Measurements from ENCODE around the gene FAM13C.

FAM13C gene

DNA sequence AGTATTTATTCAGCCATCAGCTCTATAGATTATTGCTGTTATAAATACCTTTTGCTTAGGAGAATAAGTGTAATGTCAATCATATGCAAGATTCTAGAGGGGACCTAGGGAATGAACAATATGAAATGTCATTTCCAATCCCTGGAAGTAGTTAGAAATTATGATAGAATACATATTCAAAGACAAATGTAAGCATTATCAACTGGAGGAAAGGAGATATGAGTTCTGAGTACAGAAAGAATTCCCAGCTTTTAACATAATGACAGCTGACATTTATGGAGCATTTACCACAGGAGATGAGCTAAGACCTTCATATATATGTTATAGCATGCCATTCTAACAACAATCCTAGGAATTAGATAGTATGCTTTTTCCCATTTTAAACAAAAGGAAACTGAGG, 86.2 kb downstream of the FAM13C start:
- Histone ChIP-seq H3K27ac (no peak overlapping the region), H3K4me3 (no peak overlapping the region)
- DNase-seq (ENCODE audit: low spot score): no peak
- no peak for TF ChIP-seq CTCF (IDR thresholded peaks at IDR 0.05)

DNA sequence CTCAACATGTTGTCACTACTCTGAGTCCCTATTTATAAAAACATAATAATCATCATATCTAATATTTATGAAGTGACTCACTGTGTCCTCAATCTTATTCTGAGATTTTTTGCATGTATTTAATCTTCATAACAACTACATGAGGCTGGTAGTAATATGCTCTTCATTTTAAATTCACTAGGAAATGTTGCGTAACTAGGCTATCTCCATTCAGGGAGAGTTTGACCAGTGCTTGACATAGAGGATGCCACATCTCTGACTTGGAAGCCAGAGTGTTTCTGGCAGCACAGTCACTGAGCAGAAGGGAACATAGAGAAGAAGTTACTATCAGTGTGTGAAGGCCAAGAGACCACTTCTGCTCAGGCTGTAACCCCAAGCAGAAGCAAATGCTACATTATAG, 88.9 kb downstream of the FAM13C start:
- no peak overlapping the region for H3K27ac ChIP-seq
- no peak for DNase-seq (ENCODE audit: low spot score)
- TF ChIP-seq CTCF (IDR thresholded peaks at IDR 0.05): no peak
- H3K4me3 ChIP-seq: no peak overlapping the region

DNA sequence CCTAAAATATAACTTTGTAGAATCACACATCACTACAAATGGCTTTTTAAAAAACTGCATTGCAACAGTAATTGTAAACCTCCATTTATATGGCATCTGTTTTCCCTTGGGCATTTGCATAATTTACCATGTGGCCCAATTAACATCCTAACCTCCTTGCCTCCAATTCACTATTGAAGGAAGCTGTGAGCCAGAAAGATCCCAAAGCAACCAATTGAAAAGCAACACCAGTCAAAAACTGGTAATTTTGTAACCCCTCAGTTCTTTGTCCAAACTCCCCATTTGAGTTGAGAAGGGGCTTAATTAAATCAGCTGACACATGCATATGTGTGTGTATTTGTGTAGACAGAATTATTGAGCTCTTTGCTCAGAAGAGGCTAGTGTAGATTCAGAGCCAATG, 90.3 kb downstream of the FAM13C start:
- no peak for TF ChIP-seq CTCF (IDR thresholded peaks at IDR 0.05)
- DNase-seq (ENCODE audit: low spot score): no peak
- no peak overlapping the region for H3K4me3 ChIP-seq
- H3K27ac ChIP-seq: no peak overlapping the region

DNA sequence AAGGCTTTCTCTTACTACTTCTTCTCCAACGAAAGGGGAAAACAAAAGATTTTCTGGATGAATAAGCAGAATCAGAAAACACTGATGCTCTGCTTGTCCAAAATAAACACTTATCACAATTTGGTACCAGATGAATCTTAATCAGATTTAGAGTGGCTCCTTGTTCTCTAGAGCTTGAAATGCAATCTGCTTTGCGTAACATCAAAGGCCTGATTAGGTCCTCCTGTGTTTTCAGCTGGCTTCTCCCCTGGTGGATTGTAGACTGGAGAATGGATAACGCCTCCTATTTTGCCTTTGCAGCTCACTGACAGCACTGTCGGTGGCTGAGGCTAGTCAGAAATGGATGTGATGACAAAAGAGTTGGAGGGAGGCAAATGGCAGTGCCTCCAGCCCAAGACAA, 91.2 kb downstream of the FAM13C start:
- no peak for DNase-seq (ENCODE audit: low spot score)
- Histone ChIP-seq H3K27ac (no peak overlapping the region), H3K4me3 (no peak overlapping the region)
- no peak for TF ChIP-seq CTCF (IDR thresholded peaks at IDR 0.05)

DNA sequence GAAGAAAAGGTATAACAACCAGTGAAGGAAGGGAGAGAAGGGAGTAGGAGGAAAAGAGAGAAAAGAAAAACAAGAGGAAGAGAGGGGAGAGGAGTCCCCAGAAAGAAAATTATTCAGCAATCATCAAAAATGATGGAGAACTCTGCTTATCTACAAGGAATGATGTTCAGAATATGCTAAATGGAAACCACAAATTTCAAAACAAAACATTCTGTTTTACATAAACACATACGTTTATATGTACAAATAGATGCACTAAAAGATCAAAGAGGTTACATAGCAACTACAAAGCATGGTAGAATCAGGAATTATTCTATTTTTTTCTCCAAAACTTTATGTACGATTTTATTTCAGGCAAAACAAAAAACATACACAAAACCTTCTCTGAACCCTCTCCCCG, 91.9 kb downstream of the FAM13C start:
- H3K4me3 ChIP-seq: no peak overlapping the region
- no peak for DNase-seq (ENCODE audit: low spot score)
- TF ChIP-seq CTCF (IDR thresholded peaks at IDR 0.05): no peak
- no peak overlapping the region for H3K27ac ChIP-seq

GRCh38 chr10:59269651-59270050, 92.7 kb downstream of the FAM13C start:
- no peak overlapping the region for H3K27ac ChIP-seq

DNA sequence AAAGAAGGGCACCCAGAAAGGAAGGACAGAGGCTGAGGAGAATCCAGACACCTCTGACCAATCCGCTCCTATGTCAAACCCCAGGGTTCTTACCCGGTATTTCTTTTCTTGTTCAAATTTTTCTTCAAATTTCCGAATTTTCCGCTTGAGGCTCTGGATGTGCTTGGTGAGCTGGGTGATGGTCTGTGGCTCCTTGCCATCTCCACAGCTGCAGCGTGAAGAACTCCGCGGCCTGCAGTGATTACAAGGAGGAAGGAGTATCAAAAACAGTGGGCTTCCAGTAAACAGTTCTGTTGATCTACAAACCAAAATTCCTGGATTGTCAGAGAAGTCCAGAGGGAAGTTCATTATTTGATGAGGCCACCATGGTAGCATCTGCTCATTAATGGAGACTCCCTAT, 93.9 kb downstream of the FAM13C start:
- no peak for DNase-seq (ENCODE audit: low spot score)
- TF ChIP-seq CTCF (IDR thresholded peaks at IDR 0.05): no peak
- Histone ChIP-seq H3K4me3 (no peak overlapping the region), H3K27ac (no peak overlapping the region)

More at GRCh38 chr10:59269651-59270050, 92.7 kb downstream of the FAM13C start:
- no peak for DNase-seq (ENCODE audit: low spot score)
- H3K4me3 ChIP-seq: no peak overlapping the region
- no peak for TF ChIP-seq CTCF (IDR thresholded peaks at IDR 0.05)
